Measurements from ENCODE around the gene SLC49A4.

SLC49A4 gene

DNA sequence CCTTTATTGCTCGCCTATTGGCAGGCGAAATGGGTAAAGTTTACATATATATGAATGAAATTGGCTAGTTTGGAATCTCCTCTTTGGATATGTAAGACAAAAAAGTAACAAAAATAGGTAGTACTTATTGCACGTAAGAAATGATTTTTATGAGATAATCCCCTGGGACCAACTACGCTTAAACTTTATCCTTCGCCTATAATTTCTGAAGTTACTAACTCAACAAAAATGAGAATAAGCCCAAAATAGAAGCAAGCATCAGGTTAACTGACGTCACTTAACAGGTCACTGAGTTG lies 438 bp upstream of the SLC49A4 start:
- peak overlapping the region; percentile 76 for H3K4me3 ChIP-seq (ENCODE audit: low read depth, low read length)
- TF ChIP-seq, protein P1, sequence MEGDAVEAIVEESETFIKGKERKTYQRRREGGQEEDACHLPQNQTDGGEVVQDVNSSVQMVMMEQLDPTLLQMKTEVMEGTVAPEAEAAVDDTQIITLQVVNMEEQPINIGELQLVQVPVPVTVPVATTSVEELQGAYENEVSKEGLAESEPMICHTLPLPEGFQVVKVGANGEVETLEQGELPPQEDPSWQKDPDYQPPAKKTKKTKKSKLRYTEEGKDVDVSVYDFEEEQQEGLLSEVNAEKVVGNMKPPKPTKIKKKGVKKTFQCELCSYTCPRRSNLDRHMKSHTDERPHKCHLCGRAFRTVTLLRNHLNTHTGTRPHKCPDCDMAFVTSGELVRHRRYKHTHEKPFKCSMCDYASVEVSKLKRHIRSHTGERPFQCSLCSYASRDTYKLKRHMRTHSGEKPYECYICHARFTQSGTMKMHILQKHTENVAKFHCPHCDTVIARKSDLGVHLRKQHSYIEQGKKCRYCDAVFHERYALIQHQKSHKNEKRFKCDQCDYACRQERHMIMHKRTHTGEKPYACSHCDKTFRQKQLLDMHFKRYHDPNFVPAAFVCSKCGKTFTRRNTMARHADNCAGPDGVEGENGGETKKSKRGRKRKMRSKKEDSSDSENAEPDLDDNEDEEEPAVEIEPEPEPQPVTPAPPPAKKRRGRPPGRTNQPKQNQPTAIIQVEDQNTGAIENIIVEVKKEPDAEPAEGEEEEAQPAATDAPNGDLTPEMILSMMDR (IDR thresholded peaks at IDR 0.05; ENCODE audit: low read depth, low read length): no peak
- peak; percentile 72 for DNase-seq (ENCODE audit: low read depth, low spot score)
- in situ Hi-C loops (cut with HindIII; ENCODE audit: low sequenced_read_pairs): no loop called here

DNA sequence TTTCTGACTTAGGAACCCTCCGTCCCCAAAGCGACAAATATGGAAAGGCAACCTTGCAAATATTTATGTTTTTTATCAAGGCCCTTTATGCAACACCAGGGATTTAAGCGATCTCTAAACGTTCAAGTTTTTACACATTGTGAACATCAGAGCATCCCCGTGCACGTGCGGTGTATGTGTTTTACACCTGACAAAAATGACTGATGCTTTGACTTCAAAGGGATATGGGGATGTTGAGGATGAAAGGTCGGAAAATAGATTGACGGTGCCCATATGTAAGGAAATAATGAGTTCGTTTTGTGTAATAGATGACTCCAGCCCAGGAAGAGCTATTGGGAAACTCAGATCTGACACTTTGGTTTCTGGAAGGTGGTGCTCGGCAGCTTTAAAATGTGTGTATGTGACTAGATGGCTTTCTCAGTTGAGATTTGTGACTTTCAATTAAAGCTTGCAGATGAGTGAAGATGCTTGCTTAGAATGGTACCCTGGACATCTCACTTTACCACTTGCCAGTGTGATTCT lies 866 bp downstream of the SLC49A4 start:
- in situ Hi-C loops (cut with HindIII; ENCODE audit: low sequenced_read_pairs): no loop called here
- peak; percentile 19 for DNase-seq (ENCODE audit: low read depth, low spot score)
- TF ChIP-seq, protein P1 (IDR thresholded peaks at IDR 0.05; ENCODE audit: low read depth, low read length): no peak
- H3K4me3 ChIP-seq (ENCODE audit: low read depth, low read length): peak overlapping the region; percentile 76

DNA sequence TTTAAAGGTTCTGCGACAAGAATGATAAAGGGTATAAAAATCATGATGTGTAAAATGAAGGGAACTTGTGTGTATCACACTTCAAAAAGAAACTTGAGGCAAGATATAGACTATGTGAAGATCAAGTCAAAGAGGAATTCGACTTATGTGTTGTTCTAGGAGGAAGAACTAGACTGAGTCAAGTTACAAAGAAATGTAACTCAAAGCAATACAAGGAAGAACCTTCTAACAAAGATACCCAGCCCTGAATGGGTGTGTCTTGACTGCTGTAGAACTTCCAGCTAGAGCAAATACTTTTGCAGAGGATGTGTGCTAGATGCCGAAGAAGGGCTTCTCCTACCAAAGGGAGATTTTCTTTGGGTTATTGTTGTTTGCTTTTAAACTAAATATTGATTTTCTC lies 2.4 kb downstream of the SLC49A4 start:
- no peak for DNase-seq (ENCODE audit: low read depth, low spot score)
- no peak overlapping the region for H3K4me3 ChIP-seq (ENCODE audit: low read depth, low read length)
- TF ChIP-seq, protein P1 (IDR thresholded peaks at IDR 0.05; ENCODE audit: low read depth, low read length): no peak
- in situ Hi-C loops (cut with HindIII; ENCODE audit: low sequenced_read_pairs): no loop called here

DNA sequence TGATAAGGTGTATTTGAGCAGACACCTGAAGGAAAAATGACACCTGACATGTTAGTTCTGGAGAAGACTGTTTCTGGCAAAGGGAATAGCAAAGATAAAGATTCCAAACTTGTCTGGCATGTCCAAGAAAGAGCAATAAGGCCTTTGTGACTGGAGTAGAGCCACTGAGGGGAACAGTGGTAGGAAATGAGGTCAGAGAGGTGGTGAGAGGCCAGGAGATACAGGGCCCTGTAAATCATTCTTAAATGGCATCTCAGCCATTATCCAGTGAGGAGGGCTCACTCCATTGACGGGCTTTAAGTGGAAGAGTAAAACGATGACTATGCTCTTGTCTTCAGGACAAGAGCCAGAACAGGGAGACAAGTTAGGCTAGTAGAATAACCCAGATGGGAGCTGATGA lies 4.5 kb downstream of the SLC49A4 start:
- TF ChIP-seq, protein P1 (IDR thresholded peaks at IDR 0.05; ENCODE audit: low read depth, low read length): no peak
- no peak overlapping the region for H3K4me3 ChIP-seq (ENCODE audit: low read depth, low read length)

DNA sequence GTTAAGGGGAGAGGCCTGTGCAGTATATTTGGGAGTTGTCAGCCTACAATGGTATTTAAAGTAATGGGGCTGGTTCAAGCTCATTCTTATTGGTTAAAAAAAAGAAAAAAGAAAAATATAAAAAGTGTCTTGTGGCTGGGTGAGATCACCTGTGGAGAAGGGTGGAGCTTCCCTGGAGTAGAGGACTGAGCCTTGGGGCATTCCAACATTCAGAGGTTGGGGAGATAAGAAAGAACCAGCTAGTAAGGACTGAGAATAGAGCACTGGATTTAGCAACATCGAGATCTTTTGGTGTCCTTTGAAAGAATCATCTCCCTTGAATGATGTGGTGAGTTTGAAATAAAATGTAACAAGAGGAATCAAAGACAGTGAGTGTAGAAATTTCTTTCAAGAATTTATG lies 5.2 kb downstream of the SLC49A4 start:
- no peak for DNase-seq (ENCODE audit: low read depth, low spot score)
- in situ Hi-C loops (cut with HindIII; ENCODE audit: low sequenced_read_pairs): no loop called here
- no peak overlapping the region for H3K4me3 ChIP-seq (ENCODE audit: low read depth, low read length)
- TF ChIP-seq, protein P1 (IDR thresholded peaks at IDR 0.05; ENCODE audit: low read depth, low read length): no peak

More for the DNA sequence above, 4.5 kb downstream of the SLC49A4 start:
- no peak for DNase-seq (ENCODE audit: low read depth, low spot score)
- in situ Hi-C loops (cut with HindIII; ENCODE audit: low sequenced_read_pairs): no loop called here

DNA sequence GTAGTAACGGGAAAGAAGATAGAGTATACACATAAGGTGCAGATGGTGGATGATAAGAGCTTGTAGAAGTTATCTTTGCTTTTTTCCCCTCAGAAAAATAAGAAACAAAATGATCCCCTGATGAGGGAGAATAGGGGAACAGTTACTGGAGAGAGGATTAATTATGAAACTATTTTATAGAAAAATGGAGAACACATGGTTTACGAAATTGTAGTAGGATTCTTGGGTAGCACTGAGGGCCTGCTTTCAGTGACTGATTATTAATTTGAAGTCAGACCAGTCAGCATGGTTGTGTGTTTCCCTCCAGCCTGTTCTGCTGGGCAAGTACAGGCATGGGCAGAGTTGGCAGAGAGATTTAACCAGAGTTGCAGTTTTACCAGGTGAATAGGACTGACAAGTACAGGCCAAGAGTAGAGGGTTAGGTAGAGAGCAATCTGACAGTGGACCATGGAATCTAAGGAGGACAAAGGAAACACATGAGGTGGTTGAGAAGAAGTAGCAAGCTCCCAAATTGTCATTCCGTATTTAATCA lies 5.9 kb downstream of the SLC49A4 start:
- in situ Hi-C loops (cut with HindIII; ENCODE audit: low sequenced_read_pairs): no loop called here
- H3K4me3 ChIP-seq (ENCODE audit: low read depth, low read length): no peak overlapping the region
- DNase-seq (ENCODE audit: low read depth, low spot score): no peak
- TF ChIP-seq, protein P1 (IDR thresholded peaks at IDR 0.05; ENCODE audit: low read depth, low read length): no peak

DNA sequence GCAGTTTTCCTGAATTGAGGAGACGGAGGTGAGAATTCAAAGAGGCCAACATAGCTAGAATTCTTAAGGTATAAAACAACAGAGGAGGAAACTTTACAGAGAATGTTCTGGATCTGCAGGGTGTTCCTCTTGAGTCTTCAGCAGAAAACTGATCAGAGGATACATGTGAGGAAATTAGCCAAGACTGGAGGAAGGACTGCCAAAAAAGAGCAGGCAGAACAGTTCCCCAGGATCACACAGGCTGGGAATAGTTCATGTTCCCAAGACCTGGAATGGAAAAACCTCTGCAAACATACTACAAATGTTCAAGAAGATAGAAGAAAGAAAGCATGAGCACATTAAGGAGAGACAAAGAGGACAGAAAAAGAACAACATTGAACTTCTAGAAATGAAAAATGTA lies 7.5 kb downstream of the SLC49A4 start:
- TF ChIP-seq, protein P1 (IDR thresholded peaks at IDR 0.05; ENCODE audit: low read depth, low read length): no peak
- DNase-seq (ENCODE audit: low read depth, low spot score): no peak
- in situ Hi-C loops (cut with HindIII; ENCODE audit: low sequenced_read_pairs): no loop called here
- no peak overlapping the region for H3K4me3 ChIP-seq (ENCODE audit: low read depth, low read length)
